Activated CD4-positive, alpha-beta memory T cell treated with anti-CD3 and anti-CD28 coated beads, Interleukin-2, amount 10 ng/mL, durations not matched to agents 7 days and 5 days (primary cell): ENCODE measurements around the gene FLOT2. TPM values are rescaled to one million over a fixed set of nuclear protein-coding genes. Genes with fewer than 3 reads are reported as not detected.
A peak's percentile ranks its signal among the peaks of the same experiment; 100 is the strongest.
"Not testable (repeated sequence)": the region's sequence is repeated elsewhere in the genome, so short reads cannot be mapped to it uniquely, and the experiment has no call there.

Source experiments
- CTCF ChIA-PET: fragments of 350-600 bp; sonication (Branson Sonifier 250); formaldehyde crosslinking; loops from one replicate; lab custom pipeline; 2021; ENCODE audit warnings: antibody characterized with exemption, inconsistent platforms; lab: Charles Lee
- POLR2A ChIA-PET: fragments of 350-600 bp; sonication (Branson Sonifier 250); formaldehyde crosslinking; loops from one replicate; lab custom pipeline; 2021; ENCODE audit warnings: antibody characterized with exemption; lab: Charles Lee
- DNase-seq: peaks from one replicate; pipeline ENCODE4 v3.0.0-alpha.2; 2020
- H3K27ac Mint-ChIP-seq: one replicate; pipeline ENCODE4 v1.8.0; 2021; ENCODE audit warnings: mild to moderate bottlenecking, mixed read lengths
- H3K27me3 Mint-ChIP-seq: one replicate; pipeline ENCODE4 v1.8.0; 2021; ENCODE audit warnings: mixed read lengths
- H3K36me3 Mint-ChIP-seq: one replicate; pipeline ENCODE4 v1.8.0; 2021; ENCODE audit warnings: low read depth, mixed read lengths
- H3K4me1 Mint-ChIP-seq: one replicate; pipeline ENCODE4 v1.8.0; 2021; ENCODE audit warnings: mixed read lengths
- H3K4me3 Mint-ChIP-seq: one replicate; pipeline ENCODE4 v1.8.0; 2021; ENCODE audit warnings: mild to moderate bottlenecking, mixed read lengths
- H3K9me3 Mint-ChIP-seq: one replicate; pipeline ENCODE4 v1.8.0; 2021; ENCODE audit warnings: mixed read lengths
- total RNA-seq, 2 experiments: library from RNA; stranded (reverse); gene quantifications; one replicate each; pipeline ENCODE4 v1.2.3, GENCODE V29; 2021

The FLOT2 gene
- total RNA-seq, 2 experiments from 2014 or later = 193 to 200 TPM

- POLR2A ChIA-PET = interaction anchor here (0.6 to 1.0 kb wide), 2 partner anchors 9 to 13 kb away, joined by 3 read pairs; no protein-coding TSS in a partner anchor
- no peaks in the 10 kb centered on the region for H3K27me3 Mint-ChIP-seq
- H3K4me3 Mint-ChIP-seq = no peak overlapping the region
- CTCF ChIA-PET = interaction anchor here (2.1 to 2.6 kb wide), 2 partner anchors 116 to 153 kb away, joined by 8 to 11 read pairs; no protein-coding TSS in a partner anchor
- peaks cover 67% of the 10 kb centered on the region for H3K36me3 Mint-ChIP-seq
- DNase-seq = no peak
- peaks cover 17% of the 10 kb centered on the region for H3K4me1 Mint-ChIP-seq
- H3K9me3 Mint-ChIP-seq = no peaks in the 10 kb centered on the region
- H3K27ac Mint-ChIP-seq = no peak overlapping the region
Measured at GRCh38 chr17:28879886-28880571, 17.5 kb downstream of the FLOT2 start.

- POLR2A ChIA-PET = interaction anchor here (2.2 kb wide), 1 partner anchor 14 kb away, joined by 6 read pairs; no protein-coding TSS in a partner anchor
Measured at GRCh38 chr17:28878981-28879380, 18.6 kb downstream of the FLOT2 start.

GRCh38 chr17:28878158-28878910, 19.2 kb downstream of the FLOT2 start:
- H3K27me3 Mint-ChIP-seq = no peaks in the 10 kb centered on the region
- H3K4me1 Mint-ChIP-seq = peaks cover 17% of the 10 kb centered on the region
- no peaks in the 10 kb centered on the region for H3K9me3 Mint-ChIP-seq
- H3K36me3 Mint-ChIP-seq = peaks cover 55% of the 10 kb centered on the region
- no peak overlapping the region for H3K4me3 Mint-ChIP-seq
- ChIA-PET POLR2A (interaction anchor here (1.4 to 2.2 kb wide), 2 partner anchors 14 to 19 kb away, joined by 4 to 6 read pairs; partner anchors contain the start of gene FLOT2), CTCF (interaction anchor here (0.6 to 2.6 kb wide), 3 partner anchors 114 to 168 kb away, joined by 3 to 11 read pairs (median 8); no protein-coding TSS in a partner anchor)
- no peak overlapping the region for H3K27ac Mint-ChIP-seq
- DNase-seq = no peak

More at GRCh38 chr17:28878981-28879380, 18.6 kb downstream of the FLOT2 start:
- Mint-ChIP-seq H3K27me3 (no peaks in the 10 kb centered on the region), H3K36me3 (peaks cover 57% of the 10 kb centered on the region), H3K4me1 (peaks cover 17% of the 10 kb centered on the region), H3K9me3 (no peaks in the 10 kb centered on the region), H3K27ac (no peak overlapping the region), H3K4me3 (no peak overlapping the region)
- CTCF ChIA-PET = interaction anchor here (0.6 to 2.6 kb wide), 4 partner anchors 31 to 168 kb away, joined by 3 to 11 read pairs (median 6); no protein-coding TSS in a partner anchor
- no peak for DNase-seq

- not testable (repeated sequence) for H3K9me3 Mint-ChIP-seq, H3K4me3 Mint-ChIP-seq, H3K27me3 Mint-ChIP-seq, DNase-seq, H3K27ac Mint-ChIP-seq
- Mint-ChIP-seq H3K36me3 (peaks cover 45% of the 10 kb centered on the region), H3K4me1 (peaks cover 18% of the 10 kb centered on the region)
- ChIA-PET CTCF (interaction anchor here (2.6 kb wide), 1 partner anchor 113 kb away, joined by 11 read pairs; no protein-coding TSS in a partner anchor), POLR2A (interaction anchor here (1.4 to 2.2 kb wide), 3 partner anchors 13 to 21 kb away, joined by 3 to 6 read pairs (median 4); partner anchors contain the start of gene FLOT2)
Measured at GRCh38 chr17:28877150-28877711, 20.3 kb downstream of the FLOT2 start.

GRCh38 chr17:28875848-28876550, 21.5 kb downstream of the FLOT2 start:
- H3K27me3 Mint-ChIP-seq = no peaks in the 10 kb centered on the region
- H3K36me3 Mint-ChIP-seq = peaks cover 33% of the 10 kb centered on the region
- DNase-seq = no peak
- H3K27ac Mint-ChIP-seq = no peak overlapping the region
- no peaks in the 10 kb centered on the region for H3K9me3 Mint-ChIP-seq
- no peak overlapping the region for H3K4me3 Mint-ChIP-seq
- POLR2A ChIA-PET = interaction anchor here (1.5 kb wide), 1 partner anchor 12 kb away, joined by 3 read pairs; no protein-coding TSS in a partner anchor
- CTCF ChIA-PET = no interaction called here
- H3K4me1 Mint-ChIP-seq = peaks cover 28% of the 10 kb centered on the region

DNA sequence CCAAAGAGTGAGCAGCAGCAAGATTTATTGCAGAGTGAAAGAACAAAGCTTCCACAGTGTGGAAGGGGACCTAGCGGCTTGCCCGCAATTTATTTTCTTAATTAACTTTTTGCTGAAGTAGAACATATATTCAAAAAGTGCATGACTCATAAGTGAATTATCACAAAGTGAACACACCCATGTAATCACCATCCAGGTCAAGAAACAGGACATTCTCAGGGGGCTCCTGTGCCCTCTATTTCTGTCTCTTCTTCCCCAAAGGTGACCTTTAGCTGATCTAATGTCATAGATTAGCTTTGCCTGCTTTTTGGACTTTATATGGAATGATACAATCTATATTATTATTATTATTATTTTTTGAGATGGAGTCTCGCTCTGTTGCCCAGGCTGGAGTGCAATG, 22.8 kb downstream of the FLOT2 start:
- H3K4me3 Mint-ChIP-seq = no peak overlapping the region
- ChIA-PET POLR2A (interaction anchor here (0.7 kb wide), 1 partner anchor 33 kb away, joined by 3 read pairs; the partner anchor contains the start of gene FAM222B), CTCF (no interaction called here)
- H3K27ac Mint-ChIP-seq = no peak overlapping the region
- no peaks in the 10 kb centered on the region for H3K9me3 Mint-ChIP-seq
- DNase-seq = no peak
- H3K4me1 Mint-ChIP-seq = peaks cover 30% of the 10 kb centered on the region
- H3K27me3 Mint-ChIP-seq = no peaks in the 10 kb centered on the region
- H3K36me3 Mint-ChIP-seq = peaks cover 20% of the 10 kb centered on the region

- H3K4me3 Mint-ChIP-seq = no peak overlapping the region
- no peaks in the 10 kb centered on the region for H3K27me3 Mint-ChIP-seq
- DNase-seq = no peak
- no peaks in the 10 kb centered on the region for H3K9me3 Mint-ChIP-seq
- no peak overlapping the region for H3K27ac Mint-ChIP-seq
- ChIA-PET POLR2A (interaction anchor here (0.8 kb wide), 1 partner anchor 24 kb away, joined by 3 read pairs; no protein-coding TSS in a partner anchor), CTCF (no interaction called here)
- H3K4me1 Mint-ChIP-seq = peaks cover 30% of the 10 kb centered on the region
- peaks cover 12% of the 10 kb centered on the region for H3K36me3 Mint-ChIP-seq
Measured at GRCh38 chr17:28873839-28874238, 23.7 kb downstream of the FLOT2 start.

- H3K4me1 Mint-ChIP-seq = peaks cover 21% of the 10 kb centered on the region
- H3K27ac Mint-ChIP-seq = peak overlapping the region; percentile 89
- H3K27me3 Mint-ChIP-seq = no peaks in the 10 kb centered on the region
- POLR2A ChIA-PET = interaction anchor here (0.6 to 2.8 kb wide), 16 partner anchors 9 to 275 kb away, joined by 3 to 19 read pairs (median 4); partner anchors contain the start of genes DHRS13, FAM222B, PHF12 and TLCD1
- DNase-seq = peak; percentile 67
- H3K4me3 Mint-ChIP-seq = no peak overlapping the region
- CTCF ChIA-PET = interaction anchor here (0.9 to 2.0 kb wide), 9 partner anchors 12 to 144 kb away, joined by 4 to 11 read pairs (median 5); partner anchors contain the start of genes DHRS13, FAM222B and FLOT2
- no peaks in the 10 kb centered on the region for H3K9me3 Mint-ChIP-seq
- H3K36me3 Mint-ChIP-seq = no peaks in the 10 kb centered on the region
Measured at GRCh38 chr17:28871056-28871579, 26.4 kb downstream of the FLOT2 start.

- Mint-ChIP-seq H3K4me1 (peaks cover 21% of the 10 kb centered on the region), H3K9me3 (no peaks in the 10 kb centered on the region), H3K36me3 (no peaks in the 10 kb centered on the region), H3K27me3 (no peaks in the 10 kb centered on the region), H3K27ac (no peak overlapping the region), H3K4me3 (no peak overlapping the region)
- CTCF ChIA-PET = interaction anchor here (0.7 to 1.1 kb wide), 2 partner anchors 35 to 36 kb away, joined by 3 to 4 read pairs; partner anchors contain the start of gene DHRS13
- POLR2A ChIA-PET = no interaction called here
- no peak for DNase-seq
Measured at GRCh38 chr17:28867276-28867675, 30.3 kb downstream of the FLOT2 start.

DNA sequence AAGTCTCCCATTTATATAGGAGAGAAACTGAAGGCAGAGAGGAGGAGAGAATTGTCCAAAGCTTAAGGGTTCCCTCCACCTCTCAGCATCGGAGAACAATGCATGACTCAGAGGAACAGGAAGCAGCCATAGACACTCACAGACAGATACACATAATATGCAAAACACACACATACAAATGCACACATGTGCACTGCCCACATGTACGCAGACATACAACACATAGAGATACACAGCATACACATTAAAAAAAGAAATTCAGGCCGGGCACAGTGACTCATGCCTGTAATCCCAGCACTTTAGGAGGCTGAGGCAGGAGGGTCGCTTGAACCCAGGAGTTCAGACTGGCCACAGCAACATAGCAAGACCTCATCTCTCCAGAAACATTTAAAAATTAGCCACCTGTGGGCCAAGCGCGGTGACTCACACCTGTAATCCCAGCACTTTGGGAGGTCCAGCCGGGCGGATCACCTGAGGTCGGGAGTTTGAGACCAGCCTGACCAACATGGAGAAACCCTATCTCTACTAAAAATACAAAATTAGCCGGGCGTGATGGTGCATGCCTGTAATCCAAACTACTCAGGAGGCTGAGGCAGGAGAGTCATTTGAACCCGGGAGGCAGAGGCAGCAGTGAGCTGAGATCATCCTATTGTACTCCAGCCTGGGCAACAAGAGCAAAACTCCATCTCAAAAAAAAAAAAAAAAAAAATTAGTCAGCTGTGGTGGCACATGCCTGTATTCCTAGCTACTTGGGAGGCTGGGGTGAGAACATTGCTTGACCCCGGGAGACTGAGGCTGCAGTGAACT, 31.4 kb downstream of the FLOT2 start:
- peak overlapping the region; percentile 23 for H3K27ac Mint-ChIP-seq
- H3K36me3 Mint-ChIP-seq = peaks cover 4% of the 10 kb centered on the region
- no peaks in the 10 kb centered on the region for H3K9me3 Mint-ChIP-seq
- peaks cover 13% of the 10 kb centered on the region for H3K4me1 Mint-ChIP-seq
- H3K27me3 Mint-ChIP-seq = no peaks in the 10 kb centered on the region
- DNase-seq = no peak
- CTCF ChIA-PET = interaction anchor here (0.7 to 1.1 kb wide), 2 partner anchors 35 to 36 kb away, joined by 3 to 4 read pairs; partner anchors contain the start of gene DHRS13
- POLR2A ChIA-PET = no interaction called here
- H3K4me3 Mint-ChIP-seq = no peak overlapping the region
